Thyroid gland (tissue), 4 donors: ENCODE data around the gene LARP6.

Source experiments
- POLR2A ChIP-seq, 2 donors: fragments of 450-650 bp; IDR thresholded peaks; one replicate each; pipeline ENCODE4 v1.6.1; 2017; ENCODE audit warnings: antibody characterized with exemption in 2 of 2, mild to moderate bottlenecking in 2 of 2, moderate library complexity in 1 of 2
- TF ChIP-seq, protein P1 (sequence below), 6 experiments: fragments of 200-600 bp in 3 of 6; fragments of 450-650 bp in 3 of 6; sonication (generic) in 3 of 6; IDR thresholded peaks; one replicate each; pipeline ENCODE4 v1.5.1; 2016 to 2019; ENCODE audit warnings: antibody characterized with exemption in 6 of 6, mild to moderate bottlenecking in 2 of 6, inconsistent platforms in 1 of 6, moderate library complexity in 1 of 6

DNA sequence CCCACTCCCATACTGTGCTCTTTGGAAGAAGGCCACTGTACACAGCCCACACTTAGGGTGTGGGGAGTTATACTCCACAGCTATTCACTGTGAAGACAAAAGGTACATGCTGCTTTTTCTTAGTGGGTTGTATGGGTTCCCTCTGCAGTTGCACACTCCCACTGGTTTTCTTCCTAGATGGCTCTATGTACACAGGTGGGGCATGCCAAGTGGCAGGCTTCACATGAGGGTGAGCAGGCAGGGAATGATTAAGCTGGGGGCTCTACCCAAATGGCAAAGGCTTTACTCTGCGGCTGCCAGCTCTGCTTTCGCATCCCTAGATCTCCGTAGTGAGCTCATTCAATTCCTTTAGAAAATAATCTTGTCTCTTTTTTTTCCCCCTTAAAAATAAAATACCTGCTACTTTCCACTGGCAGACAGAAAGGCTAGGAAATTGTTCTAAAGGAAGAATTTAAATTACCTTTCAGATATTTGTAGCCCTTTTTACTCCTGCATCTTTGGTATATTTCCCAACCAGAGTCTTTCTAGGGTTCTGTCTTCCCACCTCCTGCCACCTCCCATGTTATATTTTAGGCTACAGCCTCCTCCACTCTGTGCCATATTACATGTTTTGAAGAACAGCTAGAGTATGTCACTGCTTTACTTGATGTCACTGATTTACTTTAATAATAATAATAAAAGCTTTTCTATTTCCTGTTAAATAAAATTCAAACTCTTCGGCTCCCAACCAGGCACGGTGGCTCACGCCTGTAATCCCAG lies 8.2 kb downstream of the LARP6 start:
- TF ChIP-seq, protein P1, sequence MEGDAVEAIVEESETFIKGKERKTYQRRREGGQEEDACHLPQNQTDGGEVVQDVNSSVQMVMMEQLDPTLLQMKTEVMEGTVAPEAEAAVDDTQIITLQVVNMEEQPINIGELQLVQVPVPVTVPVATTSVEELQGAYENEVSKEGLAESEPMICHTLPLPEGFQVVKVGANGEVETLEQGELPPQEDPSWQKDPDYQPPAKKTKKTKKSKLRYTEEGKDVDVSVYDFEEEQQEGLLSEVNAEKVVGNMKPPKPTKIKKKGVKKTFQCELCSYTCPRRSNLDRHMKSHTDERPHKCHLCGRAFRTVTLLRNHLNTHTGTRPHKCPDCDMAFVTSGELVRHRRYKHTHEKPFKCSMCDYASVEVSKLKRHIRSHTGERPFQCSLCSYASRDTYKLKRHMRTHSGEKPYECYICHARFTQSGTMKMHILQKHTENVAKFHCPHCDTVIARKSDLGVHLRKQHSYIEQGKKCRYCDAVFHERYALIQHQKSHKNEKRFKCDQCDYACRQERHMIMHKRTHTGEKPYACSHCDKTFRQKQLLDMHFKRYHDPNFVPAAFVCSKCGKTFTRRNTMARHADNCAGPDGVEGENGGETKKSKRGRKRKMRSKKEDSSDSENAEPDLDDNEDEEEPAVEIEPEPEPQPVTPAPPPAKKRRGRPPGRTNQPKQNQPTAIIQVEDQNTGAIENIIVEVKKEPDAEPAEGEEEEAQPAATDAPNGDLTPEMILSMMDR (IDR thresholded peaks at IDR 0.05) = no peak
- no peak for TF ChIP-seq POLR2A (IDR thresholded peaks at IDR 0.05)
